NCI-H2107 treated with DMSO at 0.1 percent for 48 hours (cell line): ENCODE measurements around the gene SKA3.
"Not testable (repeated sequence)": the region's sequence is repeated elsewhere in the genome, so short reads cannot be mapped to it uniquely, and the experiment has no call there.

Source experiments
- DNase-seq: peaks from one replicate; lab custom pipeline; 2025; ENCODE audit not compliant: unreplicated experiment; lab: John Stamatoyannopoulos, UW

Gene SKA3

DNA sequence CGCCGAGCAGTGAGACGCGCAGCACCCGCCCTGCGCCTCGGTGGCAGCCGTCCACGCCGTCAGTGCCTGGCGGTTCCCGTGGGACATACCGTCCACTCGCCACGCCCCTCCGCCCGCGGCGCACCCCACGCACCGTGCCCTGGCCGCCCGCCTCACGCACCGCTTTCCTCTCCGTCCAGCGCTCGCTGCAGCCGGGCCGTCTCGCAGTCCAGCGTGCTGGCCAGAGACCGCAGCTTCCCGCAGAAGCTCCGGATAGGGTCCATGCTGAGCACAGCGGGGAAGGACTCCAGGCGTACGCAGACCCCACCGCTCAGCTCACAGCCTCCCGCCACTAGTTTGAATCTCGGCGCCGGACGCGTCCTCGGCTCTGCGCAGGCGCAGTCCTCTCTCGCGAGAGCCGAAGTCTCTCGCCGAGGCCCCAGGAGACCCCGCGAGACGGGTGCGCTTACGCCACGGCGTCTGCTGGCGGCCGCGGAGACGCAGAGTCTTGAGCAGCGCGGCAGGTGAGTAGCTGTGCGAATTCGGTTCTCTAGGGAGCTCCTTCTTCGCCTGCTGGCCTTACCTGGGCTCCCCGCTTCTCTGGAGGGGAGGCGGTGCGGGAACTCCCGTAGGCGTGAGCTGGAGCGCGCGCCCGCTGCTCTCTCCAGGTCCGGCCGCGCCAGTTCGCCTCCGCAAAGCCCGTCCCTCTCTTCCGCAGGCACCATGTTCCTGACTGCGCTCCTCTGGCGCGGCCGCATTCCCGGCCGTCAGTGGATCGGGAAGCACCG is at the start of gene SKA3, which contains the start of gene MRPL57:
Gene SKA3, minus strand, starts transcription at position 338 of the 767 bp plus-strand sequence. Its CDS starts 75 bp downstream, at position 263.
Gene MRPL57, plus strand, starts transcription at position 444 of the 767 bp plus-strand sequence. Its CDS starts 259 bp downstream, at position 703.
- peak; percentile 64 for DNase-seq

DNA sequence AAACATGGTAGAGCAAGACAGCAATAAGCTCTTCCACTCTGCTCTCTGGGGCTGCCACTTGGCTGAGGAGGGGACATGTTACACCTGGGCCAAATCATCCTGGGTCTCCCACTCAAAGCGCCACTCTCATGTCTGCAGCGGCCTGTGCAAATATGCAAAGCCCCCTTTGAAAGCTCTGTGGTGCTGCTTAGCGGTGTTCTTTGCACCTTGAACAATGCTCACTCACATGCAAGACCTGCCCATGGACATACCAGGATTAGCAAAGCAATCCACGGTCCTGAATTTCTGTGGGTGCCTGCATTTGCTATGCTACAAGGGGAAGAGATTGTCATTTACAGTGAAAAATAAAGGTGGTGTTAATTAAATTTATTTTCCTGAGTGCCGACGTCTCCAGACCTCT is 48.7 kb upstream of the SKA3 start:
- DNase-seq: no peak

DNA sequence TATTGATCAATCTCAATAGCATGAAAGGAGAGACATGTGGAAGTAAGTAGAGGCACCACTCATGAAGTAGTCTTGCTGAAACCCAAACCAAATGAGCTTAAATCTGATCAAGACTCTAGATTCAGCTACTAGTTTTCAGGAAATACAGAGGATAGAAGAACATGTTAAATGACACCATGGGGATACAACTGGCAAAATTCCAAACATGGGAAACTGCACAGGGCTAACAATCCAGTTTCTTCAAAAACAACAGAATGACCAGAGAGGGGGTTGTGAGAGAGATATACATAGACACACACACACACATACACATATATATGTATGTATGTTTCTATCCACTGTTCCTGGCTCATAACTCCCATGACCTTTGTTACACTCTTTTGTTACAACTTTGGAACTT is 44.9 kb upstream of the SKA3 start:
- DNase-seq: no peak

DNA sequence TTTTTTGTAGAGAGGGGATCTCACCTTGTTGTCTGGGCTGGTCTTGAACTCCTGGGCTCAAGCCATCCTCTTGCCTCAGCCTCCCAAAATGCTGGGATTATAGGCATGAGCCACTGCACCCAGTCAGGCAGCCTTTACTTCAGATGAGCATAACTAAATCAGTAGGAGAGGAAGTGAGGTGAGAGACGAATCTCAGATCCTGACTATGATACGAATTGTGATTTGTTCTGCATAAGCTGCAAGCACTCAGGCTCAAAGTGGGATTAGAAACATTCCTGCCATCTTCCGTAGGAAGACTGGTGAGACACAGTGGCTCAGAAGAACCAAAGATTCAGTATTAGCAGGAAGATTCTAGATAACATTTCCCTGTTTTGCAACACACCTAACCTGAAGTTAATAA is 43.4 kb upstream of the SKA3 start:
- not testable (repeated sequence) for DNase-seq

DNA sequence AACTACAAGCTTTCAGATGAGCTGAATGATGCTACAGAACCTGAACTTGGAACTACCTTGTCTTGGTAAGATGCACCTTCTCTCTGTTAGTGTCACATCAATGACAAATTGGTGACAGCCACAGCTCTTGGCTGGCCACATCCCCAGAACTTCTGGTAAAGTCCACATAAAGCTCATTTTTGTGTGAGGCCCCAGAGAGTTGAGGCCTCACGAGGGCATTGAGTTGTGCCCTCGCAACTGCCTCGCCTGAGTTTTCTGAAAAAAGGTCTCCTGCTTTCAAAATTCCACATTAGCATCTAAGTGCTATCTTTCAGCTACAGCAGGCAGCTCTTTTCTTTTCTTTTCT is 42.7 kb upstream of the SKA3 start:
- no peak for DNase-seq

DNA sequence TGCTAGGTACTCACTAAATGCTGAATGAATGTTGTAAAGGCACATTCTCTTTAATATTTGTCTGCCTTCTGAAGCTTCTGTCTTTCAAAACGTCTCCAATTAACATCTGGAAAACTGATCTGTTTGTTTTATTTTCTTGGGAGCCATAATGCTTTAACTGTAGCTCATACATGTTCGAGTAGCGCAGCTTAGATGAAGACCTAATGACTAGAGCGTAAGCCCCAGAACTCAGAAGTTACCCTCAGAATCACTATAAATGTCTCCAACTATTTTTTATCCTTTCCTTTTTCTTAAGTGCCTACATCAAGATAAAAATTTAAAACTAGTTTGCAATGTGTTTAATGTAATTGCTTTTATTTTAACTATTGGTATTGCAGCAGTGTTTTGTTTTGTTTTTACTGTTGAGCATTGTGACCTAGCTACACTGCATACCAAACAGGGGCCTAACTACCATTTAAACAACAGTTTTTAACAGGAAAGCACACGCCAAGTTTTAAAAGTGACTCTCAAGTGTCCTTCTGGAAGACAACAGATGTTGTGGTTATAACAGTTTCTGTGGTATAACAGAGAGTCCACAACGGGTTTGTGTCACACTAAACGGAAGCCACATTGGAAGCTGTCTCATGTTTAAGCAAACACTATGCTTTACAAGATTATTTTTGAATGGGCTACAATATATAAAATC is 42.1 kb upstream of the SKA3 start:
- no peak for DNase-seq

DNA sequence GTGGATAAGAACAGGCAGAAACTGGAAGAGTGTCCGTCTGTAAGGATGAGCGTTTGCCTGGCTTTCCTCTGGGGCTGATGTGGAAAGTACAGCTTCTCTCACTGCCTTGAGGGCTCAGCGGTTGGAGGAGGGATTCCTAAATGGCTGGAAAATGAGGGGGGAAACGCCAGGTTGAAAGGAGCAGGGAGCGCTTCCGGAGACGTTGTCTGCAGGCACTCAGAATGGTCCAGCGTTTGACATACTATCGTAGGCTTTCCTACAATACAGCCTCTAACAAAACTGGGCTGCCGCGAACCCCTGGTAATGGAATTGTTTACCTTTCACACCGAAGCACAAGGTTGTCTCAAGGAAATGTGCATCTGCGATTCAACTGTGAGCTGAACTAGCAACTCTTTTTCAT is 40.0 kb upstream of the SKA3 start:
- no peak for DNase-seq

DNA sequence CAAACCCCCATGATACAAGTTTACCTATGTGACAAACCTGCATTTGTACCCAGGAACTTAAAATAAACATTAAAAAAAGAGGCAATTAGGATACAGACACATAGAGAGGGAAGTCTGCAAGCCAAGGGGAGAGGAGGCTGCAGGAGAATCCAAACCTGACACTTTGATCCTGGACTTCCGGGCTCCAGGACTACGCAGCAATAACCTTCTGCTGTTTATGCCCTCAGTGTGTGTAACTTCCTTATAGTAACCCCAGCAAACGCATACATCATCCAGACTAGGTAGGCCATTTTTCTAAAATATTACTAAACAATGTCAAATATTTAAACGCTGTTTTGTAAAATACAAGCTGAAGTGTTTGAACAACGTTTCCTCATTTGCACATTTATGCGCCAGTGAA is 39.1 kb upstream of the SKA3 start:
- not testable (repeated sequence) for DNase-seq

DNA sequence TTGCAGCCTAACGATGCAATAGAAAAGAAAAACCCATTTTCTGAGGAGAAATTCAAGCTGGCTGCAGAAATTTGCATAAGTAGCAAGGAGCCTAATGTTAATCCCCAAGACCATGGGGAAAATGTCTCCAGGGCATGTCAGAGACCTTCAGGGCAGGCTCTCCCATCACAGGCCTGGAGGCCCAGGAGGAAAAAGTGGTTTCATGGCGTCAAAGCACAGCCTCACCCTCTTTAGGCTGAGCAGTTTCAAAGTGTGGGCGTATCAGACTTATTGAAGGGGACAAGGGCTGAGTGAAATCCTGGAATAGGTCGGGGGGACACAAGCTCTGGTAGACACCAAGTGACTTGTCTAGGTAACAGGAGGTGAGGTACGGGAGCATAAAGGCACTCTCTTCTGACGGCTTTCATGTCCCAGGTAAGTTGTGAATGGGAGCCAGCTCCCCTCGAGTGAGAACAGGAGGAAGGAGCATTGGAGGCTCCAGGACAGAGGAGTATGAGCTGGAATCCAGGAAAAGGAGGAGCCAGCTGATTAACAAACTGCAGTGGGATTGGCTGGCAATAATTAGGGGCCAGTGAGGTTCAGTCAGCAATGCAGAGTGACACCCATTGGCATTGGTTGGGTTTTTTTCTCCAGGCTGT is 35.9 kb upstream of the SKA3 start:
- no peak for DNase-seq

DNA sequence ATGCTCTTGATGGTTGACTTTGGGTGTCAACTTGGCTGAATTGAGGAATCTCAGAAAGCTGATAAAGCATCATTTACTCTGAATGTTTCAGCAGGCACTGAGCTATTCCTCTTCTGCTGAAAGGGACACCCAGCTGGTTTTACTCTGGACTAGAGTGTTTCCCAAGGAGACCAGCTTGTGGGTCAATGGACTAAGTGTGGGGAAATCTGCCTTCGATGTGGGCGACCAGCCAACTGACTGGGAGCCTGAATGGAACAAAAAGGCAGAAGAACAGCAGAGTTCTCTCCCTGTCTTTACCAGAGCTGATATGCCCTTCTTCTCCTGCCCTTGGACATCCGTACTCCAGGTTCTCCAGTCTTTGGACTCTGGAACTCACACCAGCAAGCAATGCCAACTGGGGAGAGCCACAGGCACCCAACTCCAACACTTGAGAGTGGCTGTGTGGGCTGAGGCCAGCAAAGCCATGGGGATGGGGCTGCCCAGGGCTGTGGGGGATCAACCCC is 32.4 kb upstream of the SKA3 start:
- DNase-seq: no peak

DNA sequence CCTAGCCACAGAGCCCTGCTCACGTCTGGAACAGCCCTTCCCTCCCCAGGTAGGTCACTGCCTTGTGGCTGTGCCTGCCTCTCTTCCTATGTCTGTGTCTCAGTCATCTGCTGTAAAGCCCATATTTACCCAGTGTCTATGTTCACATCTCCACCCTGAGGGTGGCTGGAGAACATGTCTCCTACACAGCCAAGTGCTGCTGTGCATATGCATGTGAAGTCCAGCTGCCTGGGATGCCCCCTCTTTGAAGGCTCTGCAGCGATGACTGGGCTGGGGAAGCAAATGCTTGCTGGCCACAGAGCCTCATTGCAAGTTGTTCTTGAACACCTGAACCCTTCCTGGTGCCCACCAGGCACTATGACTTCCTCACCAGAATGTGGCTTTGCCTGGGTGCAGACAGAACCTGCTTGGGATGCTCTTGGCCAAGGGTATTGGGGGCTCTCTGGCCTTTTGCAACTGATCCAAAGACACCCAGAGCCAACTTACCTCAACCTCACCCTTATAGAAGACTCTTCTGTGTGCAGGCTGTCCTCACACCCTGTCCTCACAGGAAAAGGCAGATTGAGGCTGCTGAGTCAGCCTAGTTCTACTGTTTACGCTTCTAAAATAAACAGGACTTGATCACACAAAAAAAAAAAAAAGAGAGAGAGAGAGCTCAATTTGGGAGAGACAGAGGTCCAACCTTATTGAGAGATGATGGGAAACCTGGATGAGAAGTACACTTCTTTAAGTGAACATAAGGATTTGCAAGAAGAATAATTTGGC is 26.6 kb upstream of the SKA3 start:
- DNase-seq: no peak

DNA sequence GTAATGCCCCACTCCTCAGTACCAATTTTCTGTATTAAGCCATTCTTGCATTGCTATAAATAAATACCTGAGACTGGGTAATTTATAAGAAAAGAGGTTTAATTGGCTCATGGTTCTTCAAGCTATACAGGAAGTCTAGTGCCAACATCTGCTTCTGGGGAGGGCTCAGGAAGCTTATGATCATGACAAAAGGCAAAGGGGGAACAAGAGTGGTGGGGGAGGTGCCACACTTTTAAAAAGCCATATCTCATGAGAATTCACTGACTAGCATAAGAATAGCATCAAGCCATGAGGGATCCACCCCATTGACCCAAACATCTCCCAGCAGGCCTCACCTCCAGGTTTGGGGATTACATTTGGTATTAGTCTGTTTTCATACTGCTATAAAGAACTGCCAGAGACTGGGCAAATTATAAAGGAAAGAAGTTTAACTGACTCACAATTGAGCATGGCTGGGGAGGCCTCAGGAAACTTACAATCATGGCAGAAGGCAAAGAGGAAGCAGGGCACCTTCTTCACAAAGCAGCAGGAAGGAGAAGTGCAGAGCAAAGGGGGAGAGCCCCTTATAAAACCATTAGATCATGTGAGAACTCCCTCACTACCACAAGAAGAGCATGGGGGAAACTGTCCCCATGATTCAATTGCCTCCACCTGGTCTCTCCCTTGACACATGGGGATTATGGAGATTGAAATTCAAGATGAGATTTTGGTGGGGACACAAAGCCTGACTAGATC is 25.3 kb upstream of the SKA3 start:
- DNase-seq: not testable (repeated sequence)

DNA sequence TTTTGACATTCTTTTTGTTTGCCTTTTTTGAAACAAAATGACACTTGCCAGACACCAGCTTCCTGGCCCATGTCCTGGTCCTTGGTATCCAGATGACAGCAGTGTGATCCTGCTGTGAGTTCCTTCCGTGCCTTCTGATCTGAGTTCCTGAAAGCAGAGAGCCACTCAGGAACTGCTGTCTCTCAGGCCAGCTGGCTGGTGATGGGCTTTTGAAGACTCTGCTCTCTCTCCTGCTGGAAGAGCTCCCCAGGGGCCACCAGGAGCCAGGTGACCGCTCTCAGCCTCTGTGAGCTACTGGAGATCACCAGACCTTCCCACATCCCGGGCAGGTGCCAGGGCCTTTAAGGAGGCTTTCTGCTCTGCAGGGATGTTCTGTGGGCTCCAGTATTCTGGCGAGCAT is 22.0 kb upstream of the SKA3 start:
- DNase-seq: peak; percentile 66

DNA sequence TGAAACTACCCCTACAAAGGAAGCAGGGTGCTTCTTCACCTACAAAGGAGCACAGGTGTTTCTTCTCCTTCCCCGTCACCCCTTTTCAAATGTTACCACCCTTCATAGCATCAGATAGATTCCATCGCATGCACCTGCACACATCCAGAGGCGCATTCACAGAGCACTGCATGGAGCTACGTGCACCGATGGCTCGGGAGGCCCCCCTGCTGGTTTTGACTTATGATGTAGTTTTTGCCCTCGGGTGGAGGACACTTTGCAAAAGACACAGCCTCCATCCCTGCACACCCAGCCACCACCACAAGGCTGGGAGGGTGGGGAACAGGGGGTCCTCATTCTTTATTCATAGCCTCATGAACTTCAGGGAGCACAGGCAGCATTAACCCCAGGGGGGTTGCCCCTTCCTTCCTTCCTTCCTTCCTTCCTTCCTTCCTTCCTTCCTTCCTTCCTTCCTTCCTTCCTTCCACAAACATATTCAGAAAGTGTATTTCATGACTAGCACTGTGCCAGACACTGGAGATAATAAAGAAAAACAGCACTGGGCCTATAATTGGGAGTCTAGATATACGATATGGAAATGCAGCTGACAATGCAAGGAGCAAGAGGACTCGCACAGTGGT is 21.4 kb upstream of the SKA3 start:
- DNase-seq: not testable (repeated sequence)

DNA sequence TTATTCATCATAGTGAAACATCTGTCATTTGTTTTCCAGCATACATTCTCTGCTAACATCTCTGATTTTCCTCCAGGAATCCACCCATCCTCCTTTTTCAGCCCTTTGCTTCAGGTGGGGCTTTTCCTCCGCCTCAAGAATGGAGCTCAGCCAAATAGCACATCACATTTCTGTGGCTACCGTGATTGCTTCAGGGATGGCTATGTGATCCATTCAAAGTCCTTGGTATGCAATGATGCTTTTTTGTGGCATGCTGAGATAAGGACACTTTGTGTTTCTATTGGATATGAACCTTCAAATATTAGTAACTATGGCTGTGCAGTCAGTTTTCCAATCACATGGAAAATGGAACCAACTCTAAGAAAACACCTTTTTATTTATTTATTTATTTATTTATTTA is 18.4 kb upstream of the SKA3 start:
- DNase-seq: not testable (repeated sequence)

DNA sequence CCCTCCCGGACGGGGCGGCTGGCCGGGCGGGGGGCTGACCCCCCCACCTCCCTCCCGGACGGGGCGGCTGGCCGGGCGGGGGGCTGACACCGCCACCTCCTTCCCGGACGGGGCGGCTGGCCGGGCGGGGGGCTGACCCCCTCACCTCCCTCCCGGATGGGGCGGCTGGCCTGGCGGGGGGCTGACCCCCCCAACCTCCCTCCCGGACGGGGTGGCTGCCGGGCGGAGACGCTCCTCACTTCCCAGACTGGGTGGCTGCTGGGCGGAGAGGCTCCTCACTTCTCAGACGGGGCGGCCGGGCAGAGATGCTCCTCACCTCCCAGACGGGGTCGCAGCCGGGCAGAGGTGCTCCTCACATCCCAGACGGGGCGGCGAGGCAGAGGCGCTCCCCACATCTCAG is 10.1 kb upstream of the SKA3 start:
- not testable (repeated sequence) for DNase-seq

DNA sequence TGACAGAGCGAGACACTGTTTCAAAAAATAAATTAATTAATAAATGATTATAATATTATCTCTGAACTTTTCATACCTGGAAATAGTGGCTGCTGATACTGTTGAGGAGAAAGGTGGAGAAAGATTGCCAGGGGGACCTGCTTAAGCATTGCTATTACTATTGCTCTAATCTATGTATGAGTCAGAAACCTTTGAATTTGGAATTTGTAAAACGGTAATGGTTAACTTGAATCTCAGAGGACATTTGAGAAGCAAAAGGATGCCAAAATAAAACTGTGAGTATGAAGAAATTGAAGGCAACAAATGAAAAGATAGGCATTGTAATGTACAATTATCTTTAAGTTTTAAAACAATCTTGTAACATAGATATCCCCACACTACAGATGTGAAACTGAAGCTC is 5.3 kb upstream of the SKA3 start:
- DNase-seq: no peak

DNA sequence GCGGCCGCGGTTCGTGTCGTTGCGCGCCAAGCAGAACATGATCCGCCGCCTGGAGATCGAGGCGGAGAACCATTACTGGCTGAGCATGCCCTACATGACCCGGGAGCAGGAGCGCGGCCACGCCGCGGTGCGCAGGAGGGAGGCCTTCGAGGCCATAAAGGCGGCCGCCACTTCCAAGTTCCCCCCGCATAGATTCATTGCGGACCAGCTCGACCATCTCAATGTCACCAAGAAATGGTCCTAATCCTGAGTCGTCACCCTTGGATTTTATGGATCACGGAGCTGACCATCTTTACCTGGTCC is 581 bp upstream of the SKA3 start:
- no peak for DNase-seq

DNA sequence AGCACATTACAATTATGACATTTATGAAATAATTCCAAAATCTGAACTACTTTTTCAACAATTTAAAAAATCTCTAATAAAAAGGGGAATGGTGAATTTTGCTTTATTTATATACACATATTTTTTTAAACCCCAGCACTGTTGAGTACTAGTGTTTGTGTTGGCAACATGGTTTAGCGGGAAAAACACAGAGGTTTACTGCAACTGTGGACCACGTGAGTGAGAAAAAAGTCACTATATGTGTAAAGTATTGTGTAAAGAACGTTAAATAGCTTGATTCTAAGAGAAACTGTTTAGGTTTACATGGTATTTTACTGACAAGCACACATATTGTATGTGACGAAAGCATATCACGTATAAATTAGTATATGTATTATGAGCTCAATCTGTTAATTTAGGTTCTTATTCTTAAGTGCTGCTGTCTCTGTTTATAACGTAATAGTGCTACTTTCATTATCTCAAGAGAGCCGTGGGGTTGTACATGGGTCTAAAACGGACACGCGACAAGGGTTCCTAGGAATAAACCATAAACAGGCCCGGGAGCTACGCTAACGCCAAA is 617 bp downstream of the SKA3 start:
- peak; percentile 28 for DNase-seq

DNA sequence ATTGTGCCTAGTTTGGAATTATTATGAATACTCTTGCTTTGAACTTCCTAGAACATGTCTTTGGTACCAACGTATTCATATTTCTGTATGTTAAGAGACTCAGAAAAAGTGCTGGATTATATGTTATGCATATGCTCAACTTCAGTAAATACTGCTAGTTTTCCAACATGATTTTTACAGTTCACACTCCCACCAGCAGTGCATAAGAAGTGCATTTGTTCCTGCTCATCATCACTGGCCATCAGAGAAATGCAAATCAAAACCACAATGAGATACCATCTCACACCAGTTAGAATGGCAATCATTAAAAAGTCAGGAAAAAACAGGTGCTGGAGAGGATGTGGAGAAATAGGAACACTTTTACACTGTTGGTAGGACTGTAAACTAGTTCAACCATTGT is 2.6 kb downstream of the SKA3 start:
- not testable (repeated sequence) for DNase-seq
